Measurements from ENCODE around the gene CASS4.

The CASS4 gene

DNA sequence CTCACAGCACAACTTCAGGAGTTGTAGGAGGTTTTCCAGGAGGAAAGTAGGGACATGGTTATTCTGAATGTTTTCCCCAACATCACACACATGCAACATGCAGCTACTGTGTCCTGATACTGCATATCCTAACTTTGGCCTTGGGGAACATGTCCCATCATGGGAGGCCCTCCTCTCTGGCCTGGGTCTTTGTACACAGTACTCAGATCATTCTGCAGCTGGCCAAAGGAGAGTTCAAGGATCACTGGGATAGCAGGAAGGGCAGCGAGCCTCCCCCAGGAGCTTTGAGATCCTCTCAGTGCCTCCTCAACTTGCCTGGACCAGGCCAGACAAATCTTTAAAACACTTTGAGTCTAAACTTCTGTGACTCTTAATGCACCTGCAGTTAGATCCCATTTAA lies 12.9 kb downstream of the CASS4 start:
- no peak for DNase-seq

DNA sequence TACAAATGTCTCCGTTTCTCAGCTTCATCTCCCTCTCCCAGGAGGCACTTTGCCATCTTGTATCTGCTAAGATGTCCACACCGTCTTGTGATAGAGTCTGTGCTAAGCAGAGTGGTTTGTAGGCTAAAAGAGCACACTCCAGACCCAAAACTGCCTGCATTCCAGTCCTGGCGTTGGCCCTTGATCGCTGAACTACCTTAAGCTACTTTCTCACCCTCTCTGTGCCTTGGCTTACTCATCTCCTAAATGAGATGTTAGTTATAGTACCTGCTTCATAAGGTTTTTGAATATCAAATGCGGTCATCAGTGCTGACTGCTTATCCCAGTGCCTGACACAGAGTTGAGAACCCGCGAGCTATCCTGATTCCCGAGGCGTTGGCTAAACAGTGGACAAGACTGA lies 14.0 kb downstream of the CASS4 start:
- no peak for DNase-seq

DNA sequence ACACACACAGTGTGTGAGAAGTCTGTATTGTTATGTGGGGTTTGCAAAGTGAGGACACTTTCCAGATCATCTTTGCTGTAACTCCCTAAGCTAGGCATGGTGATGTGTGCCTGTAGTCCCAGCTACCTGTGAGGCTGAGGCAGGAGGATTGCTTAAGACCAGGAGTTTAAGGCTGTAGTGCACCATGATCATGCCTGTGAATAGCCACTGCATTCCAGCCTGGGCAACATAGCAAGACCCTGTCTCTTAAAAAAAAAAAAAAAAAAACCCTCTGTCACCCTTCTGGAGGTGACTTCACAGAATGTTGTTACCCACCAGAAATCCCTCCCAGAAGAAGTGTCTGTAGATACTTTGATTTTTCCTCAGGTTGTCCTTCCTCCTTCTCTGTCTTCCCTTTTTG lies 14.9 kb downstream of the CASS4 start:
- DNase-seq: no peak

DNA sequence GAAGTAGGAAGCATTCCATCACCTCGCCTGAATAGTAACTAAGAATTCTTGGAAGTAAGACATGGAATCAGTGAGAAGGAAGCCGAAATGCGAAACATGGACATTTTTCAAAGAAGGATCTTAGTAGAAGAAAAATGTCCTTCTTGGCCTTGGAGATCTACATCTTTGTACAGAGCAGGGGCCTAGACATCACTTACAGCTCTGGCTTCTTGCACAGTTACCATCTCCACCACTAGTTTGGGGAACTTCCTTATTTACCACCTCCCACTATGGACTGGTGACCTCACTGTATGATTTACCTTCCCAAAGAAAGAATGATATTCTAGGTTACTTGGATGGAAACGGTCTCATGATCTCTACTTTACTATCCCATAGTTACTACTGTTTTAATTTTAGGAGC lies 15.7 kb downstream of the CASS4 start:
- no peak for DNase-seq

DNA sequence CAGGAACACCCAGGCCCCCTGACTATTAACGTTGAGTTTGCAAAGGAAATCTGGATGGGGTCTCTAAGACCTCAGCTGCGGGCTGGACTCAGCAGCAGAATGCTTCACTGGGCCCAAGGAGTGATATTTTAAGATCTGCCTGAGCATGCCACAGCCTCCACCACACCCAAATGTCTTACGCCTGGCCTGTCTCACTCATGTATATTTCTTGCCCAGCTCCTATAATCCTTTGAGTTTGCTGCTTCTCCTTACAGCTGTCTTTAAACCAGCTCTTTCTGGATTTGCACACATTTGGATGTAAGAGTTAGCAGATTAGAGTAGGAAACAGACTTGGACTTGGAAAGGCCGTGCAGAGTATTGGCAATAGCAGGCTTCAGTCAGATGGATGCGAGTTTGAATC lies 16.4 kb downstream of the CASS4 start:
- DNase-seq: no peak

DNA sequence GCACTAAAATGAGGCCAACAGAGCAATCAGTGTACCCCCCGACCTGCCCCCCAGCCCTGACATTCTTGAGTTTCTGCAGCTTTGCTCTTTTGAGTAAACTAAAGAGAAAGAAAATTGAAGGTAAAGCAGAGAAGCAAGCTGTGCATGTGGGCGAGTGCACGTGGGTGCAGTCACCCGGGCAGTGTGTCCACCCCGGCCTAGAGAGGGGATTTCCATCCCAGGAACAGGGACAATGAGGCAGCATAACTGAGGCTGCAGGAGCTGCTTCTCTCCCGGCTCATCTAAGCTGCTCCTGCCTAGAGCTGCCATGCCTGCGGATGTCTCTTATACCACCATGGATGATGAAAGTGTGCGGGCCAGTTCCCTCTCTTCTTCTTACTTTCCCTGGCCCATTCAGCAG lies 16.8 kb downstream of the CASS4 start:
- no peak for DNase-seq

DNA sequence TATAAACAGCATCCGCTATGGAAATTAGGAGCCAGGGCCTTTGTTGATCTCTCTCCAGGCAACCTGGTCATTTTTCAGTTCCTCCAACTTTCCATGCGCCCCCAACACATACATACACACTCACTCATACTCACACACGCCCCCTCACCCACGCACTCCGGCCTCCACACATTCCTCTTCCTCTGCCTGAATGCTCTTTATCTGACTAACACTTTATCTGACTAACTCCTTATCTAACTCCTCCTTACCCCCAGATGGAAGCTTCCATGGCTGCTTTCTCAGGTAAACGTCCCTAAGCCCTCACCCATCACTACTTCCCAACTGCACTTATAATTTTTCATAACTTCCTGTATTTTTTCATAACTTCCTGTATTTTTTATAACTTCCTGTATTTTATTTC lies 17.4 kb downstream of the CASS4 start:
- DNase-seq: peak; percentile 84

DNA sequence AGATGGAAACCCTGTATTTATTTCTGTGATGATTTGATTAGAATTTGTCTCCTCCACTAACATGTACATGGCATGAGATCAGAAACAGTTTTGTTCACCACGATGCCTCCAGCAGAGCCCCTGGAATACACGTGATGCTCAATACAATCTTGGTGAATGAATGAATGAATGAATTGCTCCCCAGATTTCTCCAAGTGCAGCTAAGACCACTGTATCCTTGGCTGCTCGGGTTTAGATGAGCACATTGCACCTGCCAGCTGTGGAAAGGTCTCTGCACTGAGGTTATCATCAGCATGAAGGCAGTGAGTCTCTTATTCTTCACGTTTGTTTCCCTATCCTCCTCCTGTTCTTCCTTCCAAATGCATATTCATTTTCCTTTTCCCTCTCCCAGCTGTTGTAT lies 17.9 kb downstream of the CASS4 start:
- DNase-seq: no peak

DNA sequence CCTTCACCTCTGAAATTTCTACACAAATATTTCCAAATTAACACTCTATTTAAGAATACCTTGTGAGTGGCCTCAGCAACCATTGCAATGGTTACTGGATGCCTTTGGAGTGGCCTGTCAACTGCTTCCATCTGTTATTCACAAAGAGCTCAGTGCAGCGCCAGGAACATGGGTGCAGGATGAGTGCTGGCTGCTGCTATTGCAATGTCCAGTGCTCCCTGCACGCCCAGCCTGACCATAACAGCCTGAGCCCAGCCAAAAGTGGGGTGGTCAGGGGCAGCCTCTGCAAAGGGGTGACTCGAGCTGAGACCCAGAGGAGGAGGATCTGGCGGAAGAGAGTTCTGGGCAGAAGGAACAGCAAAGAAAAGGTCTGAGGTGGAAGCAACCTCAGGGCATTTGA lies 18.4 kb downstream of the CASS4 start:
- DNase-seq: no peak

DNA sequence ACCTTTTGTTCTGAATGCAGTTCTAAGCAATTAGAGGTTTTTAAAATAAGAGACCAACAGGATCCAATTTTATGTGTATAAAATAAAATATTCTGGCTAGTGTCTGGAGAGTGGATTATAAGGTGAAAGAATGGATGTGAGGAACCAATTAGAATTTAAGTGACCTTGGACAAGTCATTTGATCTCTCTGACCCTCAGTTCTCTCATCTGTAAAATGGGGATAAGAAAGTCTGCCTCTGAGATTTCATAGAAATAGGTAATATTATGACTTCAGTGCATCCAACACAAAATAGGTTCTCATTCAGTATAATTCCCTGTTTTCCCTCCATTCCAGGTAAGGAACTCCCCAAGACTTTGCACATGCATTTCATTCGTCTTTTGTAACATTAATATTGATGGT lies 18.9 kb downstream of the CASS4 start:
- no peak for DNase-seq

DNA sequence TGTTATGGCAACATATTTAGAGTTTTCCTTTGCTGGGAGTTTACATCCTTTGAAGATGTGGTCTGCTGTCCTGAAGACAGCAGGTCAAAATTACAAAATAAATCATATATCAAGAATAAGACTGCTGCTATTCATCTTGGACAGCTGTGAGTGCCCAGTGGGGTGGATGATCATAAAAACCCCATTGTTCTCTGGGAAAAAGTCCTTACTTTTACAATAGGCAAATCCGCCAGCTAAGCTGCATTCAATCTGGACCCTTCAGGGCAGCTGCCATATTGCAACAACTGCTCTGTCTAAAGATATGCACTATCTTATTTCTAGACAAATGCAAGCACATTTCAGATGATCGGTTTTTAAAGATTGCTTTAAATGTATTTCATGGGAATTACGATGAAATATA lies 19.4 kb downstream of the CASS4 start:
- DNase-seq: no peak

DNA sequence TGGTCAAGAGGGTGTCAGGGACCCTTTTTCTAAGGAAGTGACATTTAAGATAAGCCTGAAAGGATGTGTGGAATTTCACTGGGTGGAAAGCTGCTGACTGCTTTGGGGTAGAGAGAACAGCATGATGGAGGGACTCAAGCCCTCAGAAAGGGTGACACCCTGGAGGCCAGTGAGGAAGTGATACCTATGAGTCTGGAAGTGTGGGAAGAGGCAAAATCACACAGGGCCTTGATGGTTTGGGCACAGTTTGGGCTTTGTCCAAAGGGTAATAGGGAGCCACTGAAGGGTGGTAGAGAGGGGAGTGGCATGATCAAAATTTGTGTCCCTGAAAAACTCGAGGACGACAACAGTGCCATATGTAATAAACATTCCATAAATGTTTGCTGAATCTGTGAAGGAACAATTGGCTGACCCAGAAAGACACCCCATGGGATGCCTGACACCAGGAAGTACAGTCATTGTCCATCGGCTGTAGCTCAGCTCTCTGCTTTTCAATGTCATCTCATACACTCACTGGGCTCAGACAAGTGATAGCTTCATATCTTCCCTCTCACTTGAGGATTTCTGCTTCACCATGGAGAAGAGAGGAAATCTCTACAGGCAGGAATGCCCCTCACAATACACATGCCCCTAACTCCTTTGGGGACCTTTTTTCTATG lies 21.3 kb downstream of the CASS4 start:
- peak; percentile 49 for DNase-seq

DNA sequence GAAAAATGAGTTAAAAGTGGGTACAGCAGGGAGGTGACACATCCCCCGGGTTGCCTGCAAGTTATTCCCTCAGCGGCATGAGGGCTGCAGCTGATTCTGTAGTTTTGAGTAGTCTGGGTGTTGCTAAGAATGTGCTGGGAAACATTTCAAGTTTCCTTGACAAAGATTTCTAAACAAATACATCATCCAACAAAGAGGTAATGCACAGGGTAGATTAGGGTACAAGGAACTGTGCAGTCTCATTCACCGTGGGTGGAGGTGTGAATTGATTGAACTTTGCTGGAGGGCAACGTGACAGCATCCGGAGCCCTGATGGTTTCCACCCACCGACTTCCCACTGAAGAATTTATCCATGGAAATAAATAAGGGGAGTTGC lies 21.8 kb downstream of the CASS4 start:
- DNase-seq: peak; percentile 71

DNA sequence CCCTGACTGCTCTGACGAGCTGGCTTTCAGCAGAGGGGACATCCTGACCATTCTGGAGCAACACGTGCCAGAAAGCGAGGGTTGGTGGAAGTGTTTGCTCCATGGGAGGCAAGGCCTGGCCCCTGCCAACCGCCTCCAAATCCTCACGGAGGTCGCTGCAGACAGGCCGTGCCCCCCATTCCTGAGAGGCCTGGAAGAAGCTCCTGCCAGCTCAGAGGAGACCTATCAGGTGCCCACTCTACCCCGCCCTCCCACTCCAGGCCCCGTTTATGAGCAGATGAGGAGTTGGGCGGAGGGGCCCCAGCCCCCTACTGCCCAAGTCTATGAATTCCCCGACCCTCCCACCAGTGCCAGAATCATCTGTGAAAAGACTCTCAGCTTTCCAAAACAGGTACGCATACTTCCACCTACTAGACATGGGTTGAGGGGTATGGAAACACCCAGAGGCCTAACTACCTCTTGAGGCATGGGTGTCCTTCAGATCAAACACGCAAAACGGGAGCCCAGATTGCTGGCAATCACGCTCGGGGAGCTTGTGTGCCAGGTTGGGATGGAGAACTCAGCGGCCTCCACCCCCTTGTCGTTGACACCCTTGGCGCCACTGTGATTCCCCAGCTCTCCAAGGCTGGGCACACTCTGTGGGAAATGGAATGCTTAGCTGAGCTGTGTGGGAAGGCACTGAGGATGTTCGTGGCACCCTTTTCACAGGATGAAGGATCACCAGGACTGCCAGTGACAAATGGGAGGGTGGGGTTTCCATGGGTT lies 25.3 kb downstream of the CASS4 start:
- DNase-seq: no peak

DNA sequence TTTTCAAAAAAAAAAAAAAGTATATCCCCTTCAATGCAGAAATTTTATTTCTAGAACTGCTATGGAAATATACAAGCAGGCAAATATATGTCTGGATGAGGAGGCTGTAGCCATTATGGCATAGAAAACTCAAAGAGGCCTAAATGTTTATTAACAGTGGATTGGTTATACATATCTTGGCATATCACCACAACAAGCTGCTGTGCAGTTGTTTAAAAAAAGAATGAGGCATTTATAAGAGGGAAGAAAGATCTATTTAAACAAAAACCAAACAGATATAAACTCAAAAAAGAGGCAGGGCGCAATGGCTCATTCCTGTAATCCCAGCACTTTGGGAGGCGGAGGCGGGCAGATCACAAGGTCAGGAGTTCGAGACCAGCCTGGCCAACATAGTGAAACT lies 26.2 kb downstream of the CASS4 start:
- no peak for DNase-seq

DNA sequence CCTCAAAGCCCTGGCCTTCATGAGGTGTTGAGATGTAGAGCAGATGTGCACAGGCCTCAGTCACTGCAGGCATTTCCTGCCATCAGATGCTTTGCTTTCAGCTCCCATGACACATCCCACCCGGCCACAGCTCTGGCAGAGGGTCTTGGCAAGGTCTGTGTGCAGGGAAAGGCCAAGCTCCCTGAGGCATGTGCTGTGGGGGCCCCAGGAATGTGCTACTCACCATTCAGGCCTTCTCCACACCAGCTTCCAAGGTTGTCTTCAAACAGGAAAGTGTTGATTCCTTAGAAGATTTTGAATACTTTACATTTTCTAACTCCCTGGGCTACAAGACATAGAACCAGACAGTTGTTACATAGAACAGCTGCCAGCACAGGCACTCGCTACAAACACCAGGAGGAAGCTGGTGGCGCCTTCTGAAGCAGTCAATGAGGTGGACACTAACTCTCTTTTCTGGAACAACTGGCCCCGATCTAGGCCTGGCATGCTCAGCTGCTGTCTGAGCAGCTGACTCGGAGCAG lies 27.8 kb downstream of the CASS4 start:
- DNase-seq: peak; percentile 100

DNA sequence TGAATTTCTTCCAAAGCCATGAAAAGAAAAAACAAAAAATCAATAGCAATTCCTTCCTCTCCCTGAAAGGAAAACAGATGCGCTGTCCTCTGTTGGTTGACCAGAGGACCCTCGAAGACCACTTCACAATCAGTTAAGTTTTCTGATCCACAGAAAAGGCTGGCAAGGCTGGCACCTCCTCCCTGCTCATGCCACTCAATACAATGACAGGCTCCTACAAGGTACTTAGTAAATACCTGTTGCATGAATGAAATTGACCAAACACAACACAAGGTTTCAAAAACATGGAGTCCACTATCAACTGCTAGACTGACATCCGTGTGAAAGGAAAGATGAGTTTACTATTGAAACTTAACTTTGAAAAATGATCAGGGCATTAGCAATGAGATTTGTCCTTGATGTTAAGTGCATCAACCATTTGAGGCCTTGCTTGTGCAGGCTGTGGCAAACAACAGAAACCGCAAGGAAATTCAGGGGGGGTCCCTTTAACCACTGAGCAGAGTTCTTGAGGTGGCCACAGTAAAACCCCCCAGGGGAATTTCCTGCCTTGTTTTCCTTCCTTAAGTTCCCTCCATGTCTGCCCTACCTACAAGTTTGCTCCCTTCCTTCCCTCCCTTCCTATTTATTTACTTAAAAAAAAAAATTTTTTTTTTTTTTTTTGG lies 28.4 kb downstream of the CASS4 start:
- DNase-seq: peak; percentile 40

DNA sequence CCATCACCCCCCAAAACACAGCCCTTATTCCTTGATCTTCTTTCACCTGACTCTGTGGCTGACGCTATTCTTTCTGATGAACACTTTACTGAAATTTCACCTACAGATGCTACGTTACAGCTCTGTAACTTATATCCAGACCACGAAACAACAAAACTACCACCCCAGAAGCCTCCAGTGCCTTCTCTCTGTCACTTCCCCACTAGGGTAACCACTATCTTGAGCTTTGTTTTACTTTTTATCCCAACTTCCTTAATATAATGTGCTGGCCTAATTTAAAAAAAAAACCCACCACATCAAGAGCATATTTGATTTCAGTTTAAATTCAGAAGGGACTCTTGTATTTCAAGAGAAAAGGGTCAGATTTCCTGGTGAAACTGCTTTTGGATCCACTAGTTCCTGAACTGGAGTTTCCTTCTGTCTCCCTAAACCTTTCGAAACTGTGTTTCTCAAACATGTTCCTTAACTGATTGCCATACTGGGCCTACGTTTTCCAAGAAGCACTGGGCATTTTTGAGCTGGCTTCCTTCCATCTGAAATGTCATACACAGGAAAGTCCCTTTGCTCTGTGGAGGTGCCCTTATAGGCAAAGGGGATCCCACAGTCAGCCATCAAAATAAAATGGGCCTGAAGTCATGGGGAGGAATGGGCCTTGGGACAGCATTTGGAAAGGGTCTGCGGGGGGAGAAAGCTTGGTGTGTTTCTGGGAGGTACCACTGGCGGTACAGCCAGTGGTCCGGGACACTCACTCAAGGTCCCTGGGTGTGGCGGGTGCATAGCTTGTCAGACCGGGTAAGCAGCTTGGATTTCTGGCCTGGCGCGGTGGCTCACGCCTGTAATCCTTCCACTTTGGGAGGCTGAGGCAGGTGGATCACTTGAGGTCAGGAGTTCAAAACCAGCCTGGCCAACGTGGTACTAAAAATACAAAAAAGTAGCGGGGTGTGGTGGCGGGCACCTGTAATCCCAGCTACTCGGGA lies 30.6 kb downstream of the CASS4 start:
- DNase-seq: no peak

DNA sequence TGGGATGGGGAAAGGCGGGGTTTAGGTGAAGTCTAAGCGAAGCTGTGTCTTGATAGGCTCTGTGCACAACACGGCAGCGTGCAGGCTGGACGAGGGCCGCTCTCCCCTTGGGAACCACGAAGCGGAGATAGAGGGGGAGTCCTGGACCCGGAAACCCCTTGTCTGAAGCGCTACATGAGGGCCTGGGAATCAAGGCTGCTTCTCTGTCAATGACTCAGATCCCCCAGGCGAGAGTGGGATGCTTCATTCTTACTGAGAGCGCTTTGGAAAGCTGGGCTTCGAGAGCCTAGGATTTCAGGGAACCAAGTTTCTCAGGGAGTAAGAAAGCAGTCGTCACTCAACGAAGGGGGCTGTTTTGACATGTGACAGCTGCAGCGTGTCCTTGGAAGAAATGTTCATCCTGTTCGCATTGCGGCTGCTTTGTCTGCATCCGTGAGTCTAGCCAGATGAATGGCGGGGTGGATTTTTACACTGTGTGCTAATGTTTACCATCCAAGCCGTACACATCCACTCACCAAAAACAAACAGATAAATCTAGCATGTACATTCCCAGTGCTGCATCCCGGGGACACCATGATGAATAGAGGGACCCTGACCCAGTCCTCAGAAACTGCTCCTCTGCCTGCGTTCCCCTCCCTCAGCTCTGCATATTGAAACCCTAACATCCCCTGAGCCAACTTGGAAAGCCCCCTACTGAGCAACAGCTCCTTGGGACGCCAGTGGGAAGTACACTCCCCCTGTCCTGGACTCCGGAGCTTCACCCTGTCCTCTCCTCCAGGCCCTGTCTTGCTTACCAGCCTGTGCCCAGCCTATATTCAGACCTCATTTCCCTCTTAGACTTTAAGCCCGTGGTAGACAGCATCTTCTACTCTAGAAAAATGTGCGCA lies 31.8 kb downstream of the CASS4 start:
- peak; percentile 50 for DNase-seq

DNA sequence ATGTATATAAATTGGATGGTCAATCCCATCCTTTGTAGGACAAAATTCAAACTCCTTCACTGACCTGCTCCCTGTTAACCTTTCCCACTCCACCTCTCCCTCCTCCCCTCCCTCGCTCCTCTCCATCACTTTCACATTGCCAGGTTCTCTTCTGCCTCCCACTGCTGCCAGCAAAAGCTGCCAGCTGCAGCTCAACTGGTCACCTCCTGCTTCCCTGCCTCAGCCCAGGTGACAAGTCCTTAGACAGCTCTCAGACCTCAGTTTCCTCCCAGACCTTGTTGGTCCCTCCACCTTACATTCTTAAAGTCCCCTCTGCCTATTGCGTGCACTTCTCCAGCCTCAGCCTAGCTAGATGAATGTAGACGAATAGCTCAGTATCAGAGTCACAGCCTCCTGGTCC lies 33.1 kb downstream of the CASS4 start:
- no peak for DNase-seq

DNA sequence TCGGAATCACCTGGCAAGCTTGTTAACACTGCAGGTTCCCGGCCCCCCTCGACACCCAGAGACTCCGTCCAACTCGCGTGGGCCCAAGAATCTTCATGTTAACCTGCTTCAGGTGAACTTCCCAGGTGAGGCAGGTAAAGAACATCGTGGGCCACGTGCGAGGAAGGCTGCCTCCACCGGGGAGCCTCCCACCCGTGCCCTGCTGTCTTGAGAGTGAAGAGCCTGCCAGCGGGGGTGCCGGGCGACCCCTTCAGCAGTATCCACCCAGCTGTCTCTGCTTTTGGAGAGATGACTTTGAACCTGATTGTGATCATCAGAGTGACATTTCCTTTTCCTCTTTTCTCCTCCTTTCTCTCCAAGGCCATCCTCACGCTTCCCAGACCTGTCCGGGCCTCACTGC lies 33.5 kb downstream of the CASS4 start:
- DNase-seq: no peak

DNA sequence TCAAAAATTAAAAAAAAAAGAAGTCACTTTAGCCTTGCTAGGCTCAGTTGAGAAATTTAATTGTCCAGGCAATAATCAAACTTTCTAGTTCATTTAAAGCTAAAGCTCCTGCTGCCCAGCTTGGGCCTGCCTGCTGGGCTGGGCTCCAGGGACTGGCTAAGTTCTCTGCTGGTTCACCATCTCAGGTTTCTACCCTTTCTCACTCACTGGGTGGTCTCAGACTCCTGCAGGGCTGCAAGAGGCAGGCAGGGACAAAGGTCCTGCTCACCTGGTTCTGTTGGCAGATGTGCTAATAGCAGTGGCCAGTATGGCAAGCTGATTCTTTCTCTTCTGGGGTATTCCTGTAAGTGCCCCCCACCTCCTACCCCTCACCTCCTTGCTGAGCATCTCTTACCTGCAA lies 35.2 kb downstream of the CASS4 start:
- DNase-seq: no peak
